H1 (cell line): ENCODE results near the gene DGKD. TPM values are rescaled to one million over a fixed set of nuclear protein-coding genes. Genes with fewer than 3 reads are reported as not detected.

Source experiments
- CBX8 ChIP-seq: fragments of 300-800, 300-1000 bp; sonication (generic); IDR thresholded peaks from 2 replicates; pipeline ENCODE4 v1.7.1; 2016; ENCODE audit warnings: low read depth, low read length, borderline replicate concordance
- HDAC2 ChIP-seq, 2 experiments: fragments of 300-600 bp in 1 of 2; sonication (generic) in 1 of 2; IDR thresholded peaks; 2 replicates each; pipeline ENCODE4 v1.6.1; 2011 to 2012; ENCODE audit warnings: low read depth in 2 of 2, low read length in 2 of 2, mild to moderate bottlenecking in 2 of 2, moderate library complexity in 2 of 2, borderline replicate concordance in 1 of 2, inconsistent platforms in 1 of 2
- JUN ChIP-seq: IDR thresholded peaks from 2 replicates; pipeline ENCODE4 v1.6.1; 2011; ENCODE audit warnings: low read depth, mild to moderate bottlenecking, improper control_type of control experiment, low read length
- MAFK ChIP-seq: IDR thresholded peaks from 2 replicates; pipeline ENCODE4 v1.6.1; 2012; ENCODE audit warnings: low read depth, mild to moderate bottlenecking, improper control_type of control experiment, low read length
- NRF1 ChIP-seq: IDR thresholded peaks from 2 replicates; pipeline ENCODE4 v1.6.1; 2011; ENCODE audit warnings: mild to moderate bottlenecking, low read depth, low read length, improper control_type of control experiment
- POU5F1 ChIP-seq: IDR thresholded peaks from 2 replicates; pipeline ENCODE4 v1.6.1; 2011; ENCODE audit warnings: low read depth, mild to moderate bottlenecking, low read length, moderate library complexity
- YY1 ChIP-seq: IDR thresholded peaks from 2 replicates; pipeline ENCODE4 v1.6.1; 2011; ENCODE audit warnings: low read depth, mild to moderate bottlenecking, low read length
- ZNF274 ChIP-seq: IDR thresholded peaks from 2 replicates; pipeline ENCODE4 v1.7.0; 2012; ENCODE audit warnings: low read length, borderline replicate concordance; ENCODE audit errors: extremely low read depth
- polyA plus RNA-seq, 7 experiments: library from polyadenylated mRNA; depleted of rRNA in 3 of 7; stranded (reverse) in 5 of 7; unstranded in 2 of 7; fragments of >200 nt in 5 of 7; fragments of 200-250 nt in 2 of 7; gene quantifications; 1 replicate in 5 of 7; 2 replicates in 1 of 7; 4 replicates in 1 of 7; pipeline versions ENCODE4 v1.2.1 to v1.2.3, GENCODE V29; 2011 to 2013; ENCODE audit warnings: missing spikeins in 2 of 7, mixed read lengths in 2 of 7
- total RNA-seq: library from RNA; stranded (reverse); fragmentation: NEBNext Ultra II Directional; extraction: Animal tissue kit (Norgen Biotek cat#: 25700); gene quantifications from 2 replicates; pipeline ENCODE4 v1.2.1, GENCODE V29; 2021

The DGKD gene
- total and polyA plus RNA-seq, 2 of the 8 experiments (the other 6 are each of a cell fraction or from before 2014, with no cell fraction given), result 7.7 to 30.9 TPM

DNA sequence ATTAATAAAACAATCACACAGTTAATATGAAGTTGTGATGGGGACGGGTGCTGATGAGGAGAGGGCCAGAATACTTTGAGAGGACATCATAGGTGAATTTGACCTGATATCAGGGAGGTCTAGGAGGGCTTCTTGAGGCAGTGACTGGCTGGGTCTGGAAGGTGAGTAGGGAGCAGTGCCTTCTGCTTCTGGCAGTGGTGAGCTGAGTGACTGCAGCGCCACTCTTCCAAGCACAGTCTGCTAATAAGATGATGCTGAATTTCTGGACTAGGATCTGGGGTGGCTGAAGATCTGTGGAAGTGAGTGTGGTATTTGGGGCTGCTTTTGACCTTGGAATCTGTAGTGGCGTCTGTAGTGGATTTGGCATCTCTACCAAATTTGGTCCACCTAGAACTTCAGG lies 5.5 kb downstream of the DGKD start (continued):
- TF ChIP-seq HDAC2 (IDR thresholded peaks at IDR 0.05; ENCODE audit: borderline replicate concordance in 1 of 2, low read depth in 2 of 2, low read length in 2 of 2) (no peak), CBX8 (no peak), ZNF274 (no peak), MAFK (no peak), NRF1 (no peak), JUN (no peak), POU5F1 (no peak), YY1 (no peak)
